ENCODE measurements around the gene HMCN1.

Gene HMCN1

GRCh38 chr1:186044079-186044685 lies 310.0 kb downstream of the HMCN1 start:
- DNase-seq (ENCODE audit: low read depth, low spot score): no peak
- WGBS (ENCODE audit: insufficient coverage, insufficient read length): no CpG with 5 or more reads among the region's 3 CpGs
- Histone ChIP-seq H3K4me1 (ENCODE audit: control insufficient read depth, insufficient read depth, low read length) (no peaks in the 10 kb centered on the region), H3K27me3 (ENCODE audit: control insufficient read depth, insufficient read depth, low read length) (no peaks in the 10 kb centered on the region), H3K9me3 (ENCODE audit: control insufficient read depth, insufficient read depth, low read length) (no peaks in the 10 kb centered on the region), H3K36me3 (ENCODE audit: control insufficient read depth, insufficient read depth, low read length) (no peaks in the 10 kb centered on the region; the same call in 1 of the 2 replicates), H3K27ac (ENCODE audit: low read length) (no peak overlapping the region), H3K4me3 (ENCODE audit: low read length) (no peak overlapping the region)

- no peak overlapping the region for H3K4me3 ChIP-seq (ENCODE audit: low read length)
- WGBS (ENCODE audit: insufficient coverage, insufficient read length): 100% methylated on average over 1 of the region's 4 CpGs
Measured at GRCh38 chr1:186046437-186047211, 312.4 kb downstream of the HMCN1 start.

GRCh38 chr1:186050360-186050759 lies 316.2 kb downstream of the HMCN1 start:
- Histone ChIP-seq H3K27ac (ENCODE audit: low read length) (no peak overlapping the region), H3K4me1 (ENCODE audit: control insufficient read depth, insufficient read depth, low read length) (no peaks in the 10 kb centered on the region), H3K9me3 (ENCODE audit: control insufficient read depth, insufficient read depth, low read length) (no peaks in the 10 kb centered on the region), H3K4me3 (ENCODE audit: low read length) (no peak overlapping the region), H3K27me3 (ENCODE audit: control insufficient read depth, insufficient read depth, low read length) (no peaks in the 10 kb centered on the region), H3K36me3 (ENCODE audit: control insufficient read depth, insufficient read depth, low read length) (no peaks in the 10 kb centered on the region)
- no CpG with 5 or more reads among the region's 3 CpGs for WGBS (ENCODE audit: insufficient coverage, insufficient read length)
- DNase-seq (ENCODE audit: low read depth, low spot score): no peak

More at GRCh38 chr1:186046437-186047211, 312.4 kb downstream of the HMCN1 start:
- no peaks in the 10 kb centered on the region for H3K36me3 ChIP-seq (ENCODE audit: control insufficient read depth, insufficient read depth, low read length)
- H3K27ac ChIP-seq (ENCODE audit: low read length): no peak overlapping the region
- DNase-seq (ENCODE audit: low read depth, low spot score): no peak
- no peaks in the 10 kb centered on the region for H3K27me3 ChIP-seq (ENCODE audit: control insufficient read depth, insufficient read depth, low read length)
- H3K9me3 ChIP-seq (ENCODE audit: control insufficient read depth, insufficient read depth, low read length): no peaks in the 10 kb centered on the region
- H3K4me1 ChIP-seq (ENCODE audit: control insufficient read depth, insufficient read depth, low read length): no peaks in the 10 kb centered on the region

DNA sequence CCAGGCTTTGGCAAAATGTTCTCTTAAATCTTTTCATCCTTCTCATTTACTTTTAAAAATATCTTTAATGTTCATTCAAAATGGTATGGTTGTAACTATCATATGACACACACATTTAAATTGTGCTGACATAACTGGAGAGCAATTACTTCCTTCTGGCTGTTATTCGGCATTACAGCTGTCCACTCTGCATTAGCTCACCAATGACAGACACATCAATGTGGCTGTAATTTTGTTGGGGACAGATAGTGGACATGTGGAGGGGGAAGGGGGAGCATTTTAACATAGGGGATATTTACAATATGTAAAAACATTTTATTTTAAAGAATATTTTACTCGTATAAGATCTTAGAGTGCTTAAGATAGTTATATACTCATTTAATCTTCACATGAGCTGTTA lies 319.8 kb downstream of the HMCN1 start:
- Histone ChIP-seq H3K27me3 (ENCODE audit: control insufficient read depth, insufficient read depth, low read length) (no peaks in the 10 kb centered on the region), H3K27ac (ENCODE audit: low read length) (no peak overlapping the region), H3K36me3 (ENCODE audit: control insufficient read depth, insufficient read depth, low read length) (no peaks in the 10 kb centered on the region), H3K9me3 (ENCODE audit: control insufficient read depth, insufficient read depth, low read length) (no peaks in the 10 kb centered on the region), H3K4me3 (ENCODE audit: low read length) (no peak overlapping the region), H3K4me1 (ENCODE audit: control insufficient read depth, insufficient read depth, low read length) (no peaks in the 10 kb centered on the region)
- no CpG with 5 or more reads among the region's 2 CpGs for WGBS (ENCODE audit: insufficient coverage, insufficient read length)
- DNase-seq (ENCODE audit: low read depth, low spot score): no peak

- H3K27me3 ChIP-seq (ENCODE audit: control insufficient read depth, insufficient read depth, low read length): no peaks in the 10 kb centered on the region
- no CpG with 5 or more reads among the region's 2 CpGs for WGBS (ENCODE audit: insufficient coverage, insufficient read length)
- DNase-seq (ENCODE audit: low read depth, low spot score): no peak
- no peaks in the 10 kb centered on the region for H3K9me3 ChIP-seq (ENCODE audit: control insufficient read depth, insufficient read depth, low read length)
- no peaks in the 10 kb centered on the region for H3K4me1 ChIP-seq (ENCODE audit: control insufficient read depth, insufficient read depth, low read length)
- H3K36me3 ChIP-seq (ENCODE audit: control insufficient read depth, insufficient read depth, low read length): no peaks in the 10 kb centered on the region
- no peak overlapping the region for H3K4me3 ChIP-seq (ENCODE audit: low read length)
- H3K27ac ChIP-seq (ENCODE audit: low read length): no peak overlapping the region
Measured at GRCh38 chr1:186054932-186055331, 320.7 kb downstream of the HMCN1 start.

- Histone ChIP-seq H3K9me3 (ENCODE audit: control insufficient read depth, insufficient read depth, low read length) (no peaks in the 10 kb centered on the region), H3K4me3 (ENCODE audit: low read length) (no peak overlapping the region), H3K27ac (ENCODE audit: low read length) (no peak overlapping the region), H3K36me3 (ENCODE audit: control insufficient read depth, insufficient read depth, low read length) (no peaks in the 10 kb centered on the region), H3K27me3 (ENCODE audit: control insufficient read depth, insufficient read depth, low read length) (no peaks in the 10 kb centered on the region), H3K4me1 (ENCODE audit: control insufficient read depth, insufficient read depth, low read length) (no peaks in the 10 kb centered on the region)
- DNase-seq (ENCODE audit: low read depth, low spot score): no peak
- no CpG with 5 or more reads among the region's 2 CpGs for WGBS (ENCODE audit: insufficient coverage, insufficient read length)
Measured at GRCh38 chr1:186055846-186056245, 321.7 kb downstream of the HMCN1 start.

DNA sequence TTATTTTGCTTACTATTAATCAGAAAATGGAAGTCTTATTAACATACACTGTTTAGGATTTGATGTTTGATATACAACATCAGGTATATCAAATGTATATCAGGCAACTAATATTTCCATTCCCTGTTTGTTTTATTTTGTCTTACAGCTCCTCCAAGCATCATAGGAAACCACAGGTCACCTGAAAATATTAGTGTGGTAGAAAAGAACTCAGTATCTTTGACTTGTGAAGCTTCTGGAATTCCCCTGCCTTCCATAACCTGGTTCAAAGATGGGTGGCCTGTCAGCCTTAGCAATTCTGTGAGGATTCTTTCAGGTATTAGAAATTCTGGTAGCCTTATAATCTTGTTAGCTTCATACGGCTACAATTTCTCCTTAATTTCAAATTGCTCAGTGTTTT lies 322.9 kb downstream of the HMCN1 start:
- Histone ChIP-seq H3K36me3 (ENCODE audit: control insufficient read depth, insufficient read depth, low read length) (no peaks in the 10 kb centered on the region), H3K27ac (ENCODE audit: low read length) (no peak overlapping the region), H3K4me3 (ENCODE audit: low read length) (no peak overlapping the region), H3K27me3 (ENCODE audit: control insufficient read depth, insufficient read depth, low read length) (no peaks in the 10 kb centered on the region), H3K9me3 (ENCODE audit: control insufficient read depth, insufficient read depth, low read length) (no peaks in the 10 kb centered on the region), H3K4me1 (ENCODE audit: control insufficient read depth, insufficient read depth, low read length) (no peaks in the 10 kb centered on the region)
- no peak for DNase-seq (ENCODE audit: low read depth, low spot score)
- WGBS (ENCODE audit: insufficient coverage, insufficient read length): no CpG with 5 or more reads among the region's 1 CpG

DNA sequence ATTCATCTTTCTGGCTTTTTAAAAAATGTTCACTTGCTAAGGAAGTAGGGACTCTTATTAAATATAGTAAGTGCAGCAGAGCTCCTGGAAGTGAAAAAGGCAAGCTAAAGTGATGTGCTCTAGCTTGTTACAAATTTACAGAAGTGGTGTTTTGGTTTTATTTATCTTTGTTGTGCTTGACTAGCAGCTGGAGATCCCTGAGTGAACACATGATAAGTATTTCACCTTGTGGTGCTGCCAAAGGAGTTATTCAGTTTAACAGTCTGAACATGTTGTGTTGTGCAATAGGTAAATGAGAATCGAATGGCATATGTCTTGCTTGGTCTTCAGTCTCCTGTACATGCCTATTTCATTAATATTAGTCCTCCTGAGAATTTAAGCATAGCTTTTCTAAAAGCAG lies 325.1 kb downstream of the HMCN1 start:
- H3K27ac ChIP-seq (ENCODE audit: low read length): no peak overlapping the region
- no peaks in the 10 kb centered on the region for H3K27me3 ChIP-seq (ENCODE audit: control insufficient read depth, insufficient read depth, low read length)
- no CpG with 5 or more reads among the region's 1 CpG for WGBS (ENCODE audit: insufficient coverage, insufficient read length)
- no peaks in the 10 kb centered on the region for H3K9me3 ChIP-seq (ENCODE audit: control insufficient read depth, insufficient read depth, low read length)
- no peaks in the 10 kb centered on the region for H3K4me1 ChIP-seq (ENCODE audit: control insufficient read depth, insufficient read depth, low read length)
- no peak overlapping the region for H3K4me3 ChIP-seq (ENCODE audit: low read length)
- no peak for DNase-seq (ENCODE audit: low read depth, low spot score)
- H3K36me3 ChIP-seq (ENCODE audit: control insufficient read depth, insufficient read depth, low read length): no peaks in the 10 kb centered on the region

- H3K4me3 ChIP-seq (ENCODE audit: low read length): no peak overlapping the region
- H3K4me1 ChIP-seq (ENCODE audit: control insufficient read depth, insufficient read depth, low read length): no peaks in the 10 kb centered on the region
- no peak for DNase-seq (ENCODE audit: low read depth, low spot score)
- WGBS (ENCODE audit: insufficient coverage, insufficient read length): no CpG with 5 or more reads among the region's 4 CpGs
- H3K27ac ChIP-seq (ENCODE audit: low read length): no peak overlapping the region
- H3K36me3 ChIP-seq (ENCODE audit: control insufficient read depth, insufficient read depth, low read length): no peaks in the 10 kb centered on the region
- no peaks in the 10 kb centered on the region for H3K9me3 ChIP-seq (ENCODE audit: control insufficient read depth, insufficient read depth, low read length)
- no peaks in the 10 kb centered on the region for H3K27me3 ChIP-seq (ENCODE audit: control insufficient read depth, insufficient read depth, low read length)
Measured at GRCh38 chr1:186059752-186060151, 325.6 kb downstream of the HMCN1 start.

- no peak overlapping the region for H3K27ac ChIP-seq (ENCODE audit: low read length)
- H3K4me1 ChIP-seq (ENCODE audit: control insufficient read depth, insufficient read depth, low read length): no peaks in the 10 kb centered on the region
- no peaks in the 10 kb centered on the region for H3K27me3 ChIP-seq (ENCODE audit: control insufficient read depth, insufficient read depth, low read length)
- no peak overlapping the region for H3K4me3 ChIP-seq (ENCODE audit: low read length)
- H3K36me3 ChIP-seq (ENCODE audit: control insufficient read depth, insufficient read depth, low read length): no peaks in the 10 kb centered on the region
- no peak for DNase-seq (ENCODE audit: low read depth, low spot score)
- no peaks in the 10 kb centered on the region for H3K9me3 ChIP-seq (ENCODE audit: control insufficient read depth, insufficient read depth, low read length)
Measured at GRCh38 chr1:186060226-186060625, 326.0 kb downstream of the HMCN1 start.

Data from iPS DF 6.9 (cell line).